A549 (cell line): ENCODE measurements around the gene DOK6. TPM values are rescaled to one million over a fixed set of nuclear protein-coding genes. Genes with fewer than 3 reads are reported as not detected.

Experiments used
- ATAC-seq, 2 experiments: fragments of 200-7000 bp in 1 of 2; fragments of >200 bp in 1 of 2; cut with Nextera tagmentation in 1 of 2; cut with Tn5 transposase in 1 of 2; 3 replicates each; pipeline versions ENCODE4 v1.8.0 to v1.9.1; 2018 to 2020; ENCODE audit warnings: mild to moderate bottlenecking in 1 of 2, moderate library complexity in 1 of 2
- CTCF ChIA-PET: fragments of 300-600 bp; sonication (Branson Sonifier 250); formaldehyde crosslinking; extraction: SDS; loops from one replicate; lab custom pipeline; 2021; ENCODE audit warnings: antibody characterized with exemption, inconsistent platforms; lab: Yijun Ruan, JAX
- POLR2A ChIA-PET: fragments of 350-600 bp; formaldehyde crosslinking; extraction: SDS; loops from one replicate; lab custom pipeline; 2021; ENCODE audit warnings: antibody characterized with exemption, inconsistent platforms; lab: Yijun Ruan, JAX
- DNase-seq, 2 experiments: peaks; one replicate each; pipeline versions ENCODE4 v3.0.0 to v3.0.0-alpha.2; 2011 to 2016; ENCODE audit warnings: low read depth in 1 of 2, low spot score in 1 of 2
- FAIRE-seq: peaks from 2 replicates; lab custom pipeline; 2011; peaks lifted over from hg19 to GRCh38; lab: Jason Lieb, UNC
- H3K27ac ChIP-seq, 2 experiments: fragments of >200 bp; sonication (Bioruptor Twin); formaldehyde crosslinking; 3 replicates each; pipeline ENCODE4 v1.5.1; 2016 to 2017
- H3K4me1 ChIP-seq: fragments of >200 bp; sonication (Bioruptor Twin); formaldehyde crosslinking; 3 replicates; pipeline ENCODE4 v1.6.1; 2016
- H3K4me2 ChIP-seq: fragments of >200 bp; sonication (Bioruptor Twin); formaldehyde crosslinking; 3 replicates; pipeline ENCODE4 v1.6.1; 2016
- H3K4me3 ChIP-seq: fragments of >200 bp; sonication (Bioruptor Twin); formaldehyde crosslinking; 3 replicates; pipeline ENCODE4 v1.5.1; 2016
- H3K9me3 ChIP-seq: fragments of >200 bp; sonication (Bioruptor Twin); formaldehyde crosslinking; 3 replicates; pipeline ENCODE4 v1.6.1; 2016
- CBX2 ChIP-seq: fragments of 200-600 bp; sonication (generic); IDR thresholded peaks from 2 replicates; pipeline ENCODE4 v1.6.1; 2016; ENCODE audit warnings: low read depth, mild to moderate bottlenecking, borderline replicate concordance
- CBX8 ChIP-seq: fragments of 200-600 bp; sonication (generic); IDR thresholded peaks from 2 replicates; pipeline ENCODE4 v1.6.1; 2016
- CHD2 ChIP-seq: fragments of 150-350 bp; IDR thresholded peaks from 2 replicates; pipeline ENCODE4 v1.6.1; 2014; ENCODE audit warnings: low read length; ENCODE audit not compliant: partially characterized antibody
- CHD4 ChIP-seq: fragments of 200-600 bp; sonication (generic); IDR thresholded peaks from 2 replicates; pipeline ENCODE4 v1.6.1; 2016; ENCODE audit warnings: antibody characterized with exemption, mild to moderate bottlenecking, borderline replicate concordance
- EHF ChIP-seq: fragments of 250-450 bp; sonication (Bioruptor Pico); IDR thresholded peaks from 2 replicates; pipeline ENCODE4 v1.5.0; 2020; ENCODE audit warnings: mild to moderate bottlenecking
- EHMT2 ChIP-seq: fragments of 200-600 bp; sonication (generic); IDR thresholded peaks from 2 replicates; pipeline ENCODE4 v1.6.1; 2016; ENCODE audit warnings: antibody characterized with exemption, low read depth, mild to moderate bottlenecking, moderate library complexity
- EP300 ChIP-seq, 2 experiments: fragments of >200 bp; sonication (Bioruptor Twin); formaldehyde crosslinking; IDR thresholded peaks; 2 replicates in 1 of 2; 3 replicates in 1 of 2; pipeline ENCODE4 v1.6.1; 2016 to 2017
- ESRRA ChIP-seq: fragments of 150-350 bp; IDR thresholded peaks from 2 replicates; pipeline ENCODE4 v1.6.1; 2014; ENCODE audit warnings: mild to moderate bottlenecking, low read length, borderline replicate concordance
- FOSB ChIP-seq: fragments of 250-450 bp; sonication (Bioruptor Pico); IDR thresholded peaks from 2 replicates; pipeline ENCODE4 v1.5.0; 2020; ENCODE audit warnings: mild to moderate bottlenecking, moderate library complexity
- FOXS1 ChIP-seq: fragments of 250-450 bp; sonication (Bioruptor Pico); IDR thresholded peaks from 2 replicates; pipeline ENCODE4 v1.5.0; 2020; ENCODE audit warnings: mild to moderate bottlenecking, moderate library complexity
- GATA3 ChIP-seq: IDR thresholded peaks from 2 replicates; pipeline ENCODE4 v1.6.1; 2012; ENCODE audit warnings: borderline replicate concordance
- HDAC2 ChIP-seq: fragments of 200-600 bp; sonication (generic); IDR thresholded peaks from 2 replicates; pipeline ENCODE4 v1.6.1; 2016
- HEYL ChIP-seq: fragments of 250-450 bp; sonication (Bioruptor Pico); IDR thresholded peaks from 2 replicates; pipeline ENCODE4 v1.8.0; 2021; ENCODE audit warnings: mild to moderate bottlenecking, moderate library complexity
- HMGXB4 ChIP-seq: fragments of 250-450 bp; sonication (Bioruptor Pico); IDR thresholded peaks from 2 replicates; pipeline ENCODE4 v1.5.0; 2021; ENCODE audit warnings: mild to moderate bottlenecking, moderate library complexity, borderline replicate concordance
- HOXB13 ChIP-seq: fragments of 250-450 bp; sonication (Bioruptor Pico); IDR thresholded peaks from 2 replicates; pipeline ENCODE4 v1.5.0; 2020; ENCODE audit warnings: low read depth, mild to moderate bottlenecking, moderate library complexity
- JUN ChIP-seq, 2 experiments: fragments of >200 bp; sonication (Bioruptor Twin); formaldehyde crosslinking; IDR thresholded peaks; 2 replicates in 1 of 2; 3 replicates in 1 of 2; pipeline ENCODE4 v1.6.1; 2016 to 2017
- JUNB ChIP-seq: fragments of >200 bp; sonication (Bioruptor Twin); formaldehyde crosslinking; IDR thresholded peaks from 2 replicates; pipeline ENCODE4 v1.6.1; 2016
- KDM5A ChIP-seq: fragments of 200-600 bp; sonication (generic); IDR thresholded peaks from 2 replicates; pipeline ENCODE4 v1.6.1; 2016; ENCODE audit warnings: antibody characterized with exemption, mild to moderate bottlenecking
- MAX ChIP-seq: IDR thresholded peaks from 2 replicates; pipeline ENCODE4 v1.6.1; 2012
- MYC ChIP-seq: IDR thresholded peaks from 2 replicates; pipeline ENCODE4 v1.6.1; 2012; ENCODE audit warnings: mild to moderate bottlenecking, inconsistent platforms, low read length, improper control_type of control experiment, borderline replicate concordance
- NFE2L2 ChIP-seq: fragments of 150-350 bp; conservative IDR thresholded peaks from 2 replicates; pipeline ENCODE4 v1.6.1; 2014; ENCODE audit warnings: low read length
- NR3C1 ChIP-seq: fragments of >200 bp; sonication (Bioruptor Twin); formaldehyde crosslinking; IDR thresholded peaks from 3 replicates; pipeline ENCODE4 v1.6.1; 2017
- PBX3 ChIP-seq: IDR thresholded peaks from 2 replicates; pipeline ENCODE4 v1.6.1; 2012
- PHF8 ChIP-seq: fragments of 200-600 bp; sonication (generic); IDR thresholded peaks from 2 replicates; pipeline ENCODE4 v1.6.1; 2016; ENCODE audit warnings: low read depth, mild to moderate bottlenecking, antibody characterized with exemption, moderate library complexity, borderline replicate concordance
- POLR2A ChIP-seq: IDR thresholded peaks from 2 replicates; pipeline ENCODE4 v1.6.1; 2012; ENCODE audit warnings: mild to moderate bottlenecking, low read length
- POLR2AphosphoS2 ChIP-seq: conservative IDR thresholded peaks from 2 replicates; pipeline ENCODE4 v1.6.1; 2012; ENCODE audit warnings: low read length, improper control_type of control experiment, inconsistent platforms
- RCOR1 ChIP-seq: fragments of 150-350 bp; IDR thresholded peaks from 2 replicates; pipeline ENCODE4 v1.6.1; 2014; ENCODE audit warnings: antibody characterized with exemption, low read length, low read depth
- REST ChIP-seq: fragments of 200-600 bp; sonication (generic); IDR thresholded peaks from 2 replicates; pipeline ENCODE4 v1.6.1; 2016; ENCODE audit warnings: antibody characterized with exemption, mild to moderate bottlenecking, moderate library complexity
- RFX5 ChIP-seq: fragments of 450-650 bp; IDR thresholded peaks from 2 replicates; pipeline ENCODE4 v1.7.1; 2014; ENCODE audit warnings: antibody characterized with exemption, mild to moderate bottlenecking, moderate library complexity
- SMC3 ChIP-seq: fragments of >200 bp; sonication (Bioruptor Twin); formaldehyde crosslinking; IDR thresholded peaks from 3 replicates; pipeline ENCODE4 v1.6.1; 2018; ENCODE audit warnings: inconsistent platforms
- SREBF2 ChIP-seq: fragments of 450-650 bp; IDR thresholded peaks from 2 replicates; pipeline ENCODE4 v1.6.1; 2014; ENCODE audit warnings: mild to moderate bottlenecking, moderate library complexity
- TFCP2L1 ChIP-seq: fragments of 250-450 bp; sonication (Bioruptor Pico); IDR thresholded peaks from 2 replicates; pipeline ENCODE4 v1.5.0; 2021; ENCODE audit warnings: mild to moderate bottlenecking
- ZC3H11A ChIP-seq: fragments of 450-650 bp; IDR thresholded peaks from 2 replicates; pipeline ENCODE4 v1.6.1; 2014; ENCODE audit warnings: antibody characterized with exemption, mild to moderate bottlenecking
- ZNF302 ChIP-seq: fragments of 250-450 bp; sonication (Bioruptor Pico); IDR thresholded peaks from 2 replicates; pipeline ENCODE4 v1.9.0; 2021; ENCODE audit warnings: inconsistent platforms, mild to moderate bottlenecking, moderate library complexity
- ZSCAN20 ChIP-seq: fragments of 250-450 bp; sonication (Bioruptor Pico); IDR thresholded peaks from 2 replicates; pipeline ENCODE4 v1.8.0; 2022; ENCODE audit warnings: mild to moderate bottlenecking, moderate library complexity
- WGBS: methylation state at CpG from one replicate; pipeline ENCODE4 v1.1.6; 2017; ENCODE audit errors: missing lambda C conversion rate; 5-methylcytosine and 5-hydroxymethylcytosine counted together
- polyA plus RNA-seq, 4 experiments: library from polyadenylated mRNA; depleted of rRNA in 3 of 4; stranded (reverse); fragments of >200 nt; fragmentation: RNase III in 1 of 4; extraction: RNeasy Plus Mini Kit Qiagen cat#74134 plus additional on column Dnase treatment in 1 of 4; gene quantifications; 2 replicates in 3 of 4; 3 replicates in 1 of 4; pipeline ENCODE4 v1.2.3, GENCODE V29; 2011 to 2017

DOK6 gene
- polyA plus RNA-seq, 2 of the 4 experiments (the other 2 are of a cell fraction), result not detected

GRCh38 chr18:69703461-69703860 is 302.8 kb downstream of the DOK6 start:
- TF ChIP-seq KDM5A (no peak), JUNB (no peak), HDAC2 (no peak), CBX2 (no peak), POLR2AphosphoS2 (no peak), HOXB13 (CRISPR knock-in tag) (no peak), MAX (no peak), ESRRA (no peak), ZC3H11A (no peak), REST (no peak), TFCP2L1 (CRISPR knock-in tag) (no peak)
- H3K27ac ChIP-seq, result no peak overlapping the region
- no peak for FAIRE-seq
- no peaks in the 10 kb centered on the region for H3K4me1 ChIP-seq
- no peaks in the 10 kb centered on the region for H3K9me3 ChIP-seq
- ChIA-PET CTCF (no interaction called here), POLR2A (no interaction called here)
- no peak for DNase-seq
- H3K4me3 ChIP-seq, result no peak overlapping the region
- ATAC-seq, result no peak
- H3K4me2 ChIP-seq, result no peak overlapping the region

GRCh38 chr18:69705987-69706386 is 305.3 kb downstream of the DOK6 start:
- no peak for ATAC-seq
- POLR2A ChIA-PET, result no interaction called here
- WGBS, result 19% methylated on average over 2 of the region's 2 CpGs

GRCh38 chr18:69708844-69709243 is 308.2 kb downstream of the DOK6 start:
- DNase-seq (no peak), FAIRE-seq (no peak), ATAC-seq (no peak)
- Histone ChIP-seq H3K9me3 (no peaks in the 10 kb centered on the region), H3K4me3 (no peak overlapping the region), H3K4me1 (no peaks in the 10 kb centered on the region), H3K4me2 (no peak overlapping the region), H3K27ac (no peak overlapping the region)
- WGBS, result 47% methylated on average over 7 of the region's 7 CpGs
- POLR2A ChIA-PET, result no interaction called here
- TF ChIP-seq ZC3H11A, result no peak
- no peak for TF ChIP-seq ESRRA
- TF ChIP-seq ZNF302 (CRISPR knock-in tag), result no peak
- no peak for TF ChIP-seq ZSCAN20 (CRISPR knock-in tag)
- no peak for TF ChIP-seq GATA3
- TF ChIP-seq RCOR1, result no peak
- TF ChIP-seq CBX8, result no peak
- no peak for TF ChIP-seq KDM5A
- TF ChIP-seq HDAC2, result no peak
- no peak for TF ChIP-seq RFX5
- no peak for TF ChIP-seq SREBF2
- no peak for TF ChIP-seq NR3C1
- TF ChIP-seq CHD2, result no peak
- no peak for TF ChIP-seq POLR2A
- no peak for TF ChIP-seq CHD4
- no peak for TF ChIP-seq HMGXB4
- no peak for TF ChIP-seq SMC3
- CTCF ChIA-PET, result no interaction called here

More at GRCh38 chr18:69705987-69706386, 305.3 kb downstream of the DOK6 start:
- no peak overlapping the region for H3K27ac ChIP-seq
- H3K4me1 ChIP-seq, result no peaks in the 10 kb centered on the region
- no peaks in the 10 kb centered on the region for H3K9me3 ChIP-seq
- DNase-seq (no peak), FAIRE-seq (no peak)
- TF ChIP-seq KDM5A (no peak), JUN (IDR thresholded peaks at IDR 0.05) (no peak), SREBF2 (no peak), RCOR1 (no peak), FOSB (CRISPR knock-in tag) (no peak), EHF (CRISPR knock-in tag) (no peak), HEYL (CRISPR knock-in tag) (no peak), CBX8 (no peak), EP300 (IDR thresholded peaks at IDR 0.05) (no peak), HOXB13 (CRISPR knock-in tag) (no peak), FOXS1 (CRISPR knock-in tag) (no peak), PBX3 (no peak), ZSCAN20 (CRISPR knock-in tag) (no peak), MYC (no peak), SMC3 (no peak), NFE2L2 (no peak), EHMT2 (no peak), PHF8 (no peak)
- no peak overlapping the region for H3K4me2 ChIP-seq
- CTCF ChIA-PET, result no interaction called here
- no peak overlapping the region for H3K4me3 ChIP-seq
